ENCODE measurements around the gene CEP19.

The CEP19 gene

GRCh38 chr3:196706327-196706726 is 5.7 kb downstream of the CEP19 start:
- no peak for TF ChIP-seq CTCF (IDR thresholded peaks at IDR 0.05; ENCODE audit: extremely low read depth, insufficient read depth, missing control alignments)
- no peak for DNase-seq (ENCODE audit: low spot score)
- in situ Hi-C loops (cut with MboI; ENCODE audit: low pct_unique_long_range_greater_than_20kb, low sequenced_read_pairs, unreplicated experiment) = no loop called here

- no peak for TF ChIP-seq CTCF (IDR thresholded peaks at IDR 0.05; ENCODE audit: extremely low read depth, insufficient read depth, missing control alignments)
- in situ Hi-C loops (cut with MboI; ENCODE audit: low pct_unique_long_range_greater_than_20kb, low sequenced_read_pairs, unreplicated experiment) = no loop called here
- DNase-seq (ENCODE audit: low spot score) = no peak
Measured at GRCh38 chr3:196700801-196701200, 11.2 kb downstream of the CEP19 start.

GRCh38 chr3:196699749-196700148 is 12.3 kb downstream of the CEP19 start:
- DNase-seq (ENCODE audit: low spot score) = no peak
- in situ Hi-C loops (cut with MboI; ENCODE audit: low pct_unique_long_range_greater_than_20kb, low sequenced_read_pairs, unreplicated experiment) = no loop called here
- TF ChIP-seq CTCF (IDR thresholded peaks at IDR 0.05; ENCODE audit: extremely low read depth, insufficient read depth, missing control alignments) = no peak

GRCh38 chr3:196697270-196697669 is 14.8 kb downstream of the CEP19 start:
- in situ Hi-C loops (cut with MboI; ENCODE audit: low pct_unique_long_range_greater_than_20kb, low sequenced_read_pairs, unreplicated experiment) = no loop called here
- TF ChIP-seq CTCF (IDR thresholded peaks at IDR 0.05; ENCODE audit: extremely low read depth, insufficient read depth, missing control alignments) = no peak
- no peak for DNase-seq (ENCODE audit: low spot score)

- no peak for TF ChIP-seq CTCF (IDR thresholded peaks at IDR 0.05; ENCODE audit: extremely low read depth, insufficient read depth, missing control alignments)
- DNase-seq (ENCODE audit: low spot score) = no peak
- in situ Hi-C loops (cut with MboI; ENCODE audit: low pct_unique_long_range_greater_than_20kb, low sequenced_read_pairs, unreplicated experiment) = no loop called here
Measured at GRCh38 chr3:196695849-196696226, 16.2 kb downstream of the CEP19 start.

GRCh38 chr3:196694941-196695848 is 16.9 kb downstream of the CEP19 start:
- TF ChIP-seq CTCF (IDR thresholded peaks at IDR 0.05; ENCODE audit: extremely low read depth, insufficient read depth, missing control alignments) = no peak
- in situ Hi-C loops (cut with MboI; ENCODE audit: low pct_unique_long_range_greater_than_20kb, low sequenced_read_pairs, unreplicated experiment) = no loop called here
- DNase-seq (ENCODE audit: low spot score) = no peak

Measured in GM13977 (cell line).